Vagina (tissue), 2 donors: ENCODE results near the gene FOCAD. TPM values are rescaled to one million over a fixed set of nuclear protein-coding genes. Genes with fewer than 3 reads are reported as not detected.

Experiments used
- DNase-seq, 2 donors: peaks; one replicate each; pipeline ENCODE4 v3.0.0-alpha.2; 2017; ENCODE audit errors: extremely low spot score in 2 of 2
- H3K27ac ChIP-seq: fragments of 200-600 bp; sonication (generic); one replicate; pipeline ENCODE4 v1.5.1; 2019
- H3K27me3 ChIP-seq: fragments of 200-600 bp; sonication (generic); one replicate; pipeline ENCODE4 v1.5.1; 2019
- H3K36me3 ChIP-seq, 2 donors: fragments of 200-600 bp; sonication (generic); one replicate each; pipeline ENCODE4 v1.5.1; 2017 to 2019
- H3K4me1 ChIP-seq: fragments of 200-600 bp; sonication (generic); one replicate; pipeline ENCODE4 v1.5.1; 2019
- H3K4me3 ChIP-seq, 2 donors: fragments of 200-600 bp; sonication (generic); 1 replicate in 1 of 2; 2 replicates in 1 of 2; pipeline ENCODE4 v1.5.1; 2016 to 2019
- H3K9me3 ChIP-seq: fragments of 200-600 bp; sonication (generic); one replicate; pipeline ENCODE4 v1.5.1; 2019
- POLR2A ChIP-seq, 2 donors: fragments of 450-650 bp; IDR thresholded peaks; one replicate each; pipeline ENCODE4 v1.6.1; 2017; ENCODE audit warnings: antibody characterized with exemption in 2 of 2, mild to moderate bottlenecking in 2 of 2, moderate library complexity in 2 of 2
- POLR2AphosphoS5 ChIP-seq, 2 donors: sonication (generic); formaldehyde crosslinking; IDR thresholded peaks; one replicate each; pipeline ENCODE4 v1.9.0; 2017; ENCODE audit warnings: antibody characterized with exemption in 2 of 2, mild to moderate bottlenecking in 2 of 2, low read depth in 1 of 2; ENCODE audit not compliant: insufficient read depth in 1 of 2
- intact Hi-C: fragments of 100-400 bp; cut with DNase I; formaldehyde crosslinking; loops from one replicate; pipeline ENCODE4 v1.15.1; 2023
- total RNA-seq: library from RNA; depleted of rRNA; stranded (reverse); fragments of >200 nt; gene quantifications from one replicate; pipeline ENCODE4 v1.2.3, GENCODE V29; 2016
- TF ChIP-seq, protein P1 (sequence below), 3 experiments: fragments of 450-650 bp in 2 of 3; fragments of 200-600 bp in 1 of 3; sonication (generic) in 1 of 3; IDR thresholded peaks; one replicate each; pipeline ENCODE4 v1.5.1; 2017 to 2019; ENCODE audit warnings: antibody characterized with exemption in 3 of 3, mild to moderate bottlenecking in 2 of 3, moderate library complexity in 2 of 3

Gene FOCAD
- total RNA-seq, 1 donor from 2014 or later = 39.8 TPM

DNA sequence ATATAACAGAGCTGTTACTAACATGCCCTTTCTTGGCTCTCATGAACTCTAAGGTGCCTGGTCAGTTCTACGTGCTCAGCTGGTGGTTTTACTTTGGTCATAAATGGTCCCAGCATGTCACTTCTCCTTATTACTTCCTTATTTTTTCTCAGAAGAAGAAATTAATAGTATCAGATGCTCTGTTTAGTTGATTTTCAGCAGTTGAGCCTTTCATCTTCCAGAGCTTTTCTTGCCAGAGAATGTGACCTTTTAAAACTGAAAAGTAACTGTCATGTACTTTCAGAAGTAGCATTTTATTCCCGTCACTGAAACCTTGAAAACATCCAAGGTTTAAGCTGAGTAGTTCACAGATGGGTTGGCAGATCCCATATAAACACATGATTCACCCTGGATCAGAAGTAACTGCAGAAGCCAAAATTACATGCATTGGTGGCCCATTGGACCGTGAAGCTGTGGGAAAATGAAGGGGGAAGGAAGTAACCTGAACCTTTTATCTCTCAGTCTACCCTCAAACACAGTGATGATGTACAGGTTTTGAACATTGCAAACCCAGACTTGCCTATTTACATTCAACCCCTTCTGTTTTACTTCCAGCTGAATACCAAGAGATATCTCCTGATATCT is 296.9 kb downstream of the FOCAD start:
- intact Hi-C loops = no loop called here
- no peaks in the 10 kb centered on the region for H3K9me3 ChIP-seq
- H3K27ac ChIP-seq = peak overlapping the region; percentile 47
- no peaks in the 10 kb centered on the region for H3K27me3 ChIP-seq
- H3K36me3 ChIP-seq = no peaks in the 10 kb centered on the region
- H3K4me3 ChIP-seq = no peak overlapping the region
- TF ChIP-seq POLR2AphosphoS5 (IDR thresholded peaks at IDR 0.05; ENCODE audit: insufficient read depth in 1 of 2, low read depth in 1 of 2) (no peak), POLR2A (IDR thresholded peaks at IDR 0.05) (no peak)
- TF ChIP-seq, protein P1, sequence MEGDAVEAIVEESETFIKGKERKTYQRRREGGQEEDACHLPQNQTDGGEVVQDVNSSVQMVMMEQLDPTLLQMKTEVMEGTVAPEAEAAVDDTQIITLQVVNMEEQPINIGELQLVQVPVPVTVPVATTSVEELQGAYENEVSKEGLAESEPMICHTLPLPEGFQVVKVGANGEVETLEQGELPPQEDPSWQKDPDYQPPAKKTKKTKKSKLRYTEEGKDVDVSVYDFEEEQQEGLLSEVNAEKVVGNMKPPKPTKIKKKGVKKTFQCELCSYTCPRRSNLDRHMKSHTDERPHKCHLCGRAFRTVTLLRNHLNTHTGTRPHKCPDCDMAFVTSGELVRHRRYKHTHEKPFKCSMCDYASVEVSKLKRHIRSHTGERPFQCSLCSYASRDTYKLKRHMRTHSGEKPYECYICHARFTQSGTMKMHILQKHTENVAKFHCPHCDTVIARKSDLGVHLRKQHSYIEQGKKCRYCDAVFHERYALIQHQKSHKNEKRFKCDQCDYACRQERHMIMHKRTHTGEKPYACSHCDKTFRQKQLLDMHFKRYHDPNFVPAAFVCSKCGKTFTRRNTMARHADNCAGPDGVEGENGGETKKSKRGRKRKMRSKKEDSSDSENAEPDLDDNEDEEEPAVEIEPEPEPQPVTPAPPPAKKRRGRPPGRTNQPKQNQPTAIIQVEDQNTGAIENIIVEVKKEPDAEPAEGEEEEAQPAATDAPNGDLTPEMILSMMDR (IDR thresholded peaks at IDR 0.05) = no peak
- no peak for DNase-seq
- H3K4me1 ChIP-seq = peaks cover 19% of the 10 kb centered on the region

DNA sequence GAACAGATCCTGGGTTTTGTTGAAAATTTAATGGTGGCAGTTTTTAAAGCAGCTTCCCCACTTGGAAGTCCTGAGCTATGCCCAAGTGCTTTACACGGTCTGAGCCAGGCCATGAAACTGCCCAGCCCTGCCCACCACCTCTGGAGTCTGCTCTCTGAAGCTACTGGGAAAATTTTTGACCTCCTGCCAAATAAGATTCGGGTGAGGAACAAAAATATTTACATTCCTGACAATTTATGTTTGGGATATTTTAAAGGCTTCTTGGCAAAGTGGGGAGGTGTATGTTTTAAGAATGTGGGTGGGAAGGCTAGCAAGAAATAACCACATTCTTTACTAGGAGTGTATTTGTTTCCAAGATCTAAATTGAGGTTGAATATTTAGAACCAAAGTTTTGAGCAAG is 297.4 kb downstream of the FOCAD start:
- Histone ChIP-seq H3K4me1 (peaks cover 19% of the 10 kb centered on the region), H3K9me3 (no peaks in the 10 kb centered on the region), H3K36me3 (no peaks in the 10 kb centered on the region), H3K27me3 (no peaks in the 10 kb centered on the region), H3K4me3 (no peak overlapping the region), H3K27ac (peak overlapping the region; percentile 47)
- TF ChIP-seq, protein P1 (IDR thresholded peaks at IDR 0.05) = no peak
- TF ChIP-seq POLR2A (IDR thresholded peaks at IDR 0.05) = no peak
- TF ChIP-seq POLR2AphosphoS5 (IDR thresholded peaks at IDR 0.05; ENCODE audit: insufficient read depth in 1 of 2, low read depth in 1 of 2) = no peak
- no peak for DNase-seq
- intact Hi-C loops = no loop called here

DNA sequence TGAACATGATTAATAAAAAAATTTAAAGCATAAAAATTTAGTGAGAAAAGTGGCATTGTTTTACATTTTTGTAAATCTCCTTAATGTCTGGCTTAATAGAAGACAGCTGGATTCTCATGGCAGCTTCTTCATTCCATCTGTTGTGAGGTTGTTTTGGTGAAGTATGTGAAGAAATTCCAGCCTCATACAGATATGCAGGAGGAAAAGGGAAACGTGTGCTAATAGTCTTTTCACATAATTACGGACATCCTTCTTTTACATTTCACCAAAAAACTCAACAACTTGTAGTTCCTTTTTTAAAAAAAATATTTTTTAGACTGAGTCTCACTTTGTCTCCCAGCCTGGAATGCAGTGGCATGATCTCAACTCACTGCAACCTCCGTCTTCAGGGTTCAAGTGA is 300.4 kb downstream of the FOCAD start:
- intact Hi-C loops = no loop called here
- Histone ChIP-seq H3K4me3 (no peak overlapping the region), H3K27ac (no peak overlapping the region), H3K9me3 (no peaks in the 10 kb centered on the region), H3K36me3 (no peaks in the 10 kb centered on the region), H3K4me1 (peaks cover 19% of the 10 kb centered on the region), H3K27me3 (no peaks in the 10 kb centered on the region)
- no peak for DNase-seq
- TF ChIP-seq POLR2AphosphoS5 (IDR thresholded peaks at IDR 0.05; ENCODE audit: insufficient read depth in 1 of 2, low read depth in 1 of 2) (no peak), POLR2A (IDR thresholded peaks at IDR 0.05) (no peak)
- TF ChIP-seq, protein P1 (IDR thresholded peaks at IDR 0.05) = no peak

DNA sequence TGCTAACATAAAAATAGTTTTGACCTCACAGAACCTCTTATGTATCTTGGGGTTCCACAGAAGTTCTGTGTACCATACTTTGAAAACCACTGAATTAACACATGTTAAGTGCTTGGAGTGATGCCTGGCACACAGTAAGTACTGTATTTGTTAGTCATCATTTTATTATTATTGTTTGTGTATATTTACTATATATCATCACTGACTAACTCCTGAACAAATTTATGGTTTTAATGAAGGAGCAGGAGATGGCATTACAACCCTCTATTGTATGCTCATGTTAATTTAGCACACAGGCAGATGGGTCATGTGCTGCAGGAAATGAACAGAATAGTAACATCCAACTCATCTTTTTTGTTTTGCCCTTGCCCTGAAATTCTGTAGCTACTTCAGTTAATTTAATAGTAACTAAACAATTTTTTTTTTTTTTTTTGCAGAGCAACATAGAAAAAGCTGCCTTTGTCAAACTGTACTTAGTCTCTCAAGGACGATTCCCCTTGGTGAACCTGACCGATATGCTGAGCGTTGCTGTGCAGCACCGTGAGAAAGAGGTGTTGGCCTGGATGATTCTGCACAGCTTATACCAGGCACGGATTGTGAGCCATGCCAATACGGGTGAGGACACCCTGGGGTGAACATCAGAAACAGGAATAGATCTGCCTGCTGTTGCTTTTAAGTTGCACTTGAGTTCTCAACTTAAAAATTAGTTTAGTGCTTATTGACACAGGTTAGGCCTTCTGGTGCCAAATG is 302.0 kb downstream of the FOCAD start:
- Histone ChIP-seq H3K9me3 (no peaks in the 10 kb centered on the region), H3K36me3 (peaks cover 0 to 11% of the 10 kb centered on the region in 2 donors), H3K4me1 (peaks cover 19% of the 10 kb centered on the region), H3K27me3 (no peaks in the 10 kb centered on the region), H3K27ac (no peak overlapping the region), H3K4me3 (no peak overlapping the region)
- intact Hi-C loops = no loop called here
- no peak for DNase-seq
- no peak for TF ChIP-seq POLR2AphosphoS5 (IDR thresholded peaks at IDR 0.05; ENCODE audit: insufficient read depth in 1 of 2, low read depth in 1 of 2)
- TF ChIP-seq, protein P1 (IDR thresholded peaks at IDR 0.05) = no peak

DNA sequence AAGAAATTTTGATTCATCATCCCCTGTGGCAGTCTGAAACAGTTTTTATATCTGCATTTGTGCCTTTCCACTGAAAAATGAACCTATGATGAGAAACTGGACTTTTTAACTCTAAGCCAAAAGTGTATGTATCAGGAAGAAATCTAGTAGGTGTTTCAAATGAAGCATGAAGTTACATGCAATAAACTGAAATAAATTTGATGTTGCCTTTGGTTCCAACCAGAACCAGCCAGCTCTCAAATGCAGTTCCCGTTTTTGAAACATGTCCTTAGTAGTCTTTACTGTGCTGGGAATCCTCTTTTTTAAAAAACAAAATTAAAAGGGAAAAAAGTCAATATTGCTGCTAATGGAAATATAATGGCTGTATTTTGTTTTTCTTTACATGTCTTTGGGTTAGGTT is 303.5 kb downstream of the FOCAD start:
- peaks cover 14% of the 10 kb centered on the region for H3K4me1 ChIP-seq
- no peaks in the 10 kb centered on the region for H3K27me3 ChIP-seq
- H3K4me3 ChIP-seq = no peak overlapping the region
- intact Hi-C loops = no loop called here
- no peak for DNase-seq
- TF ChIP-seq, protein P1 (IDR thresholded peaks at IDR 0.05) = no peak
- no peak for TF ChIP-seq POLR2A (IDR thresholded peaks at IDR 0.05)
- TF ChIP-seq POLR2AphosphoS5 (IDR thresholded peaks at IDR 0.05; ENCODE audit: insufficient read depth in 1 of 2, low read depth in 1 of 2) = no peak
- H3K27ac ChIP-seq = no peak overlapping the region
- no peaks in the 10 kb centered on the region for H3K9me3 ChIP-seq
- H3K36me3 ChIP-seq = peaks cover 0 to 11% of the 10 kb centered on the region in 2 donors
